ENCODE data around the gene RAD23B. TPM values are rescaled to one million over a fixed set of nuclear protein-coding genes. Genes with fewer than 3 reads are reported as not detected.
"Not testable (repeated sequence)": the region's sequence is repeated elsewhere in the genome, so short reads cannot be mapped to it uniquely, and the experiment has no call there.

RAD23B gene
- total RNA-seq, 2 experiments from 2014 or later: 149 to 158 TPM

DNA sequence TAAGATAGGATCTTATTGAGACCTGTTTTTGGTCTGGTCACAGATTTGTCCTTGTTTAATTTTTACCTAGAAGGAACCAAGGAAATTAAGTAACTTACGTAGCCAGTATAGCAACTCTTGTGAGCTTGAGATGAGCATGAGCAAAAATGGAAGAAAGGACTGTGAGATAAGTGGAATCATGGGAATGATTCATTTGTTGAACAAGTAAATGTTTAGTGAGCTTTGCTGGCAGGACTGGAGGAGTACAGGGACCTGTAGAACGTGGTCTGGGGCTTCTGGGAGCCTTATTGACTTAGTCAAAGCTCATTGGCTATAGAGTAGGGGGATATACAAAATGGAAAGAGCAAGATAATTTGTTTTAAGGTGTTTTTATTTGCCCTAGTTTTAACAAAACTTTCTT is 3.0 kb downstream of the RAD23B start:
- ChIA-PET CTCF (no interaction called here), POLR2A (no interaction called here)

DNA sequence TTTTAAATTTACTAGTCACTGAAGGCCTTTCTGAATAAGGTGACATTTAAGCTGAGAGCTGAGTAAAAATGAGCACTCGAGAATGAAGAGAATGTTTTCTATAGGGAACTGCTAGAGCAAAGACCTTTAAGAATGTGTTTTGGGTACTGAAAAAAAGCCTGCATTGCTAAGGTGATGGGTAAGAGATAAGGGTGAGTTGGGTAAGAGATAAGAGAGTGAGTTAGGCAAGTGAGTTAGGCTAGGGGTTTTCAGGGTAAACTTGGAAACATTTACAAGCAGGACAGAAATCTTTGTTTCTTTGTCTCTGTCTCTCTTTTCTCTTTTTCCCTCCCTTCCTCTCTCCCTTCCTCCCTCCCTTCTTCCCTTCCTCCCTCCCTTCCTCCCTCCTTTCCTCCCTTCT is 5.6 kb downstream of the RAD23B start:
- ChIA-PET POLR2A (no interaction called here), CTCF (no interaction called here)

DNA sequence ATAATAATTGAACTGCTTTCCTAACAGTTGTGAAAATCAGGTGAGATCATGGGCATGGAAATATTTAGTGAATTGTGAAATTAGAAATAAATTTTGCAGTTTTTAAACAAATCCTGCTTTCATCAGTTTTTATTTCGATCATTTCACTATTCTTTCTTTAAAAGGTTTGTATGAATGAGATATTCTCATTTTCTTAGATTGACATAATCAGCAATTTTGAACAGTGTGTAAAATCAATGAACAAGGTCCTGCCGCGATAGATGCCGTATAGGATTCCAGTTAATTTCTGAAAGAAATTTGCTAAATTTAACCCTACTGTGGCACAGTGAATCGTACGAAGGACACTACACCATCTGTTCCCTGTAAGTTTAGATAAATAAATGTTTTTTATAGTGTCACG is 7.5 kb downstream of the RAD23B start:
- ChIA-PET CTCF (no interaction called here), POLR2A (interaction anchor here (0.7 kb wide), 1 partner anchor 12 kb away, joined by 4 read pairs; no protein-coding TSS in a partner anchor)

DNA sequence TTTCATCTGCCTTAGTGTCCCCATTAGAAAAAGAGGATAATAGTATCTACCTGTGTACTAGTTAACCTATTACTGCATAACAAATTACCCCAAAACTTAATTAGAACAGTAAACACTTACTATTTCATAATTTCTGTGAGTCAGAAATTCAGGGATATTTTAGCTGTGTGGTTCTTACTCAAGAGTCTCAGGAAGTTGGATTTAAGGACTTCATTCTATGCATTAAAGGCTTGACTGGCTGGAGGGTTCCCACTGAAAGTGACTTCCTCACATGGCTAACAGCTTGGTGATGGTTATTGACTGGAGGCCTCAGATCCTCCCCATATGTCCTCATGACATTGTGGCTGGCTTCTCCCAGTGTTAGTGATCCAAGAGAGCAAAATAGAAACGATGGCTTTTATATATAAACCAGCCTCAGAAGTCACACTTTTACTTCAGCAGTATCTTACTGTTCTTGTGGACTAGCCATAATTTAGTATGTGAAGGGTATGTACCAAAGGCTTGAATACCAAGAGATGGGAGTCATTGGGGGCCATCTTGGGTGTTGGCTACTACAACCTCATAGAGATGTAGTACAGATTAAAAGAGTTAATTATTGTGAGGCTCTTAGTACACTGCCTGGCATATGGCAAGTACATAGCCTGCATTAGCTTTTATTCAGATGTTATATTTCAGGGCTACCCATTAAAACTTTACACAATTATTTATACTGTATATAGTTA is 9.9 kb downstream of the RAD23B start:
- CTCF ChIA-PET: no interaction called here
- POLR2A ChIA-PET: no interaction called here

DNA sequence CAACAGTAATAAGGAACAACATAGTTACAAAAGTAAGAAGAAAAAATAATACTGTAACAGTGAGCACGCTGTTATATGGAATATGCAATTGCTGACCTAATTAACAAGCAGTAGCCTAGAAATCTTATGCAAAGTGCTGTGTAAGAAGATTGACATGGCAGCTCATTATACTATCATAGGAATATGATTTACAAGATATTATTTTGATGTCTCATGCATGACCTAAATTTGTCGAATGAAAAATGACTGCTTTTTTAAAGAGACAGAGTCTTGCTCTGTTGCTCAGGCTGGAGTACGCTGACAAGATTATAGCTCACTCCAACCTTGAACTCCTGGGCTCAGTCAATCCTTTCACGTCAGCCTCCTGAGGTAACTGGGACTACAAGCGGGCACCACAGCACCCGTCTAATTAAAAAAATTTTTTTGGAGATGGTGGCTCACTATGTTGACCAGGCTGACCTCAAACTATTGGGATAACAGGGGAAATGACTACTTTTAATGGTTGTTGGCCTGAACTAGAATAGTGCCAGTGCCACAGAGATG is 10.5 kb downstream of the RAD23B start:
- ChIA-PET CTCF (no interaction called here), POLR2A (no interaction called here)

DNA sequence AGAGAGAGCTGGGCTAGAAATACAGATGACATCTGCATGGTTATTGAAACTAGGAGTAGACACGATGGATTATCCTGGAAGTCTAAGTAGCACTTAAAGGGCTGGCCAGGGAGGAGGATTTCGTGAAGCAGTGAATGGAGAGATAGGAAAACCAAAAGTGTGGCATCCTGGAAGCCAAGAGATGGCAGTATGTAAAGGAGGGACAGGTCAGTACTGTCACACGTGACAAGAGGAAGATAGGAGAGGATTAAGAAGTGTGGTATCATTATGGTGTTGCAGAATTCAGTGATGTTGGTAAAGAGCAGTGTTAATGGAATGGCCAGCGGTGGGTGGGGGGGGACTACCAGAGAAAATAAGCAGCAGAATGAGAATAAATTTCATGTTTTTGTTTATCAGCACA is 11.7 kb downstream of the RAD23B start:
- CTCF ChIA-PET: no interaction called here
- POLR2A ChIA-PET: no interaction called here

DNA sequence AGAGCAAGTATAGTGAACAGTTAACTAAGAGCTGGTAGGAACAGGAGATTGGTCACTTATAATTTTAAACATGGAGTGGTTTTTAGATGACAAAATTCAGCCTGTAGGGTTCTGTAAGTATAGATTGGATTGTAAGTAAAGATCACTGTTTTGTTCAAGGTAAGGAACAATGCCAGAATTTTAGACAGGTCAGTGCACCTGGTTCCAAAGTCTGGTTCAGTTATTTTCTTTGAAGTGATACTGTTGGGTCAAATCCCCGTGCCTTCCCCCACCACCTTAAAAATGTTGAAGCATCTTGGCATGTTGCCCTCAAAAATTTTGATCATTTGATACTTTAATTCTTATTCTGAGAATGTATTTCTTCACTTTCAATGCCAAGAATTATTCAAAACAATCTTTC is 12.9 kb downstream of the RAD23B start:
- POLR2A ChIA-PET: no interaction called here
- CTCF ChIA-PET: no interaction called here

DNA sequence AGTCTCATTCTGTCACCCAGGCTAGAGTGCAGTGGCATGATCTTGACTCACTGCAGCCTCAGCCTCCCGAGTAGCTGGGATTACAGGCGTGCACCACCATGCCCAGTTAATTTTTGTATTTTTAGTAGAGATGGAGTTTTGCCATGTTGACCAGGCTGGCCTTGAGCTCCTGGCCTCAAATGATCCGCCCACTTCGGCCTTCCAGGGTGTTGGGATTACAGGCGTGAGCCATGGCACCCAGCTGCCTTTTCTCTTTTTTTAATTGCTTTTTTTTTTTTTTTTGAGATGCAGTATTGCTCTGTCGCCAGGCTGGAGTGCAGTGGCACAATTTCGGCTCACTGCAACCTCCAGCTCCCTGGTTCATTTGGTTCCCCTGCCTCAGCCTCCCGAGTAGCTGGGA is 13.5 kb downstream of the RAD23B start:
- POLR2A ChIA-PET, CTCF ChIA-PET: not testable (repeated sequence)

DNA sequence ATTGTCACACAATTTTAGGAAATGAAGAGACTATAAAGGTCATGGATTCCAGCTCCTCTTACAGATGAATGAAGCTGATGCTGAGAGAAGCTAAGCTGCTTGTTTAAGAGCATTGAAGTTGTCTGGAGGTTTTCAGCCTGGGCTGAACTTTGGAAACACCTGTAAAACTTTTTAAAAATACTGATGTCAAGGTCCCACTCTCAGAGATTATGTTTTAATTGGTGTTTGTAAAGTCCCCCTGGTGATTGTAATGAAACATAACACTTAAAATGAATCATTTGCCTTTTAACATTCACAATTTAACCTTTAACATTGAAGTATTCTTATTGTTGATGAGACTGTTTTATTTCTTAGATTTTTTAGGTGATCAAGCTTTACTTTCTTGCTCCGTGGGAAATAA is 16.4 kb downstream of the RAD23B start:
- POLR2A ChIA-PET: no interaction called here
- CTCF ChIA-PET: no interaction called here

DNA sequence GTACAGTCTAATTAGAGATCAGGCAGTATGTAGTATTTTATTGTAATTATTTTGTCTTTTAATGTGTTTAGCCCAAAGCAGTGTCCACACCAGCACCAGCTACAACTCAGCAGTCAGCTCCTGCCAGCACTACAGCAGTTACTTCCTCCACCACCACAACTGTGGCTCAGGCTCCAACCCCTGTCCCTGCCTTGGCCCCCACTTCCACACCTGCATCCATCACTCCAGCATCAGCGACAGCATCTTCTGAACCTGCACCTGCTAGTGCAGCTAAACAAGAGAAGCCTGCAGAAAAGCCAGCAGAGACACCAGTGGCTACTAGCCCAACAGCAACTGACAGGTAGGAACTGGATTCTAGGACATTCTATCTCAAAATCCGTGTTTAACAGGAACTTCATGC is 23.2 kb downstream of the RAD23B start:
- ChIA-PET POLR2A (no interaction called here), CTCF (no interaction called here)

DNA sequence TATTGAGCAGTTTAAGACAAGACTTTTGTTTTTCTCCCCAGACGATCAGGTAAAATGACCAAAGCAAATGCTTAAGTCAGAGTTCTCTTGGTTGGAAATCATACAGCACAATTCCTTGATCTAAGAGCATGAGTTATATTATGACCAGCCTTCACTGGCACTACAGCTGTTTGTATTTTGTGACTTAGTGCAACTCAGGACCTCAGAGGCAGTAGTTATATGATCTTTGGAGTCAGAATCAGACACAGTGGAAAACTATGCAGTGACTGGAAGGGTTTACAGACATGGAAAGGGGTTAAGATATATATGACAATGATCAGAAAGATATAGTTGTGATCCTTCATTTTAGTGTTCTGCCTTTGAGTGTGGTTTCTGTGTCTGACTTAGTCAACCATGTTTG is 24.3 kb downstream of the RAD23B start:
- CTCF ChIA-PET: interaction anchor here (1.2 kb wide), 1 partner anchor 34 kb away, joined by 3 read pairs; no protein-coding TSS in a partner anchor
- POLR2A ChIA-PET: interaction anchor here (0.7 kb wide), 1 partner anchor 62 kb away, joined by 5 read pairs; no protein-coding TSS in a partner anchor

DNA sequence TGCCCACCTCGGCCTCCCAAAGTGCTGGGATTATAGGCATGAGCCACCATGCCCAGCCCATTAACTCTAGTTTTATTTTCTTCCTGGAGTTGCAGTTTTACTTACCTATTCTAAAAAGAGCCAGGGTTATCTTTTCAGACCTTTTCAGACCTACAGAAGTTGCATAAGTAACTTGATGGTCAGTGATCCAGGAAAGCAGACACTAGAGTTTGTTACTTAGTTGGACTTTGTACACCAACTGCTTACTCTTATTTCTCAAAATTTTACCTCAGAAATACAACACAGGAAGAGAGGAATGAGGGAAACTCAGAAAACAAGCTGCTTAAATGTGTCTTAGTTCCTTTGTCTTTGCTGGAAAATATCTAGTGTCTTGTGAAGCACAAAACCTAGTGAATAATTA is 25.4 kb downstream of the RAD23B start:
- ChIA-PET CTCF (interaction anchor here (0.7 to 1.2 kb wide), 2 partner anchors 8 to 32 kb away, joined by 3 read pairs; no protein-coding TSS in a partner anchor), POLR2A (no interaction called here)

DNA sequence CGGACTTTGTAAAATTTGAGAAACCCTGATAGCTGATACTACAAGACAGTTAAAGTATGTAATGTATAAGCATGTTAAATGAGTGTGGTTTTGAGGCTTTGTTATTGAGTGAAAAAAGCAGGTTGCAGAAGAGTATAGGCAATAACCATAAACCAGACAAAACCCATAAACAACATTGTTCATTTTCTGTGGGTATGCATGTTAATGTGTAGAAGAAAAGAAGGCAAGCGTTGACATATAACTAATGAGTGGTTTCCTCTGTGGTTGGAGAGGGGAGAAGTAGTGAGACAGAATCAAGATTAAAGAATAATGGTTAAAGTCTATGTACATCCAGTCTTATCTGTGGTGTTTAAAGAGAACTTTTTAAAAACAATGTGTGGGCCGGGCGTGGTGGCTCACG is 26.2 kb downstream of the RAD23B start:
- POLR2A ChIA-PET: interaction anchor here (0.7 kb wide), 1 partner anchor 24 kb away, joined by 7 read pairs; no protein-coding TSS in a partner anchor
- CTCF ChIA-PET: interaction anchor here (0.7 kb wide), 2 partner anchors 116 to 991 kb away, joined by 3 read pairs; no protein-coding TSS in a partner anchor

DNA sequence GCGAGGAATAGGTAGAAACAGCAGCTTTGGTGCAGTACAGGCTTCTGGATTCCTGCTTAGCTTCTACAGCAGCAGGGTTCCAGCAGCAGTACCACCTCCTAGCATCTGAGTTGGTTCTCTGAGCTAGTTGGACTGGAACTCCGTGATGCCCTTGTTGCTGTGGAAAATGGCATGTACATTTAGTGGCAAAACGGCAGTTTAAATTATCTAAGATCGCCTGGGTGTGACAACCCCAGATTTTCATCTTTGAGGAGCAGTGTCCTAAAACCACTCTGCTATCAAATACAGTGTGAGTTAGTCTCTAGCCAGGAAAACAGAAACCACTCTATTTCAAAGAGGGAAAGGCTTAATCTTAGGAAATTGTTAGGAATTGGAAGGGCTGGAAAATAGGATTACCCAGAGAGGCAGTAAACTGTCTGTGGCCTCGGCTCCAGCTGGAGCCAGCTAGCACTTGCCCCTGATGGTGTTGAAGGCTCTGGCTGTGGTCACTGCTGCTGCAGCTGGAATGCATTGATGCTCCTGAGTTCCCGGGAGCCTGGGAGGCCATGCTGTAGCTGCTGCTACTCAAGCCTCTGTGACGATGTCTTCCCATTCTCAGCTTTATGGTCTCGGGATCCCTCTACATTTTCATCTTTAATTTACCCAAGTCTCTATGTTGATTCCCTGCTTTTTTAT is 29.4 kb downstream of the RAD23B start:
- CTCF ChIA-PET: no interaction called here

DNA sequence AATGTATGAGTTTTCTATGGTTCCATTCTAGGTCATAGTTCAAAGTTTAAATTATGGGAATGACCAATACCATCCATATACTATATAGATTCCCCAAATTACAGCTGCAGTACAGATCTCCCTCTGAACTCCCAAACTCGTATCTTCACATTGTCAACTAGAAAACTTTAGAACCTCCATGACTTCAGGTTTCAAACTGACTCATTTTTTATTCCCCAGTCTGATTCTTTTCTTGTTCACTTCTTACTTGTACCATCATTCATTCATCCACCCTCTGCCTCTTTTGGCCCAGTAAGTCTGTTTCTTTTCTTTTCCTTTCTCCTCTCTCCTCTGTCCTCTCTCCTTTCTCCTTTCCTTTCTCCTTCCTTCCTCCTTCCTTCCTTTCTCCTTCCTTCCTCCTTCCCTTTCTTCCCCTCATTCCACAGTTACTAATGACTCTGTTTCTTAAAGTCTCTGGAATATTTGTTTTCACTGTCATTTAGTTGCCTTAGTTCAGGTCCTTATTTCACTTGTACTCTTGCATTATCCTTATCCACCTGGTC is 30.5 kb downstream of the RAD23B start:
- ChIA-PET POLR2A (no interaction called here), CTCF (no interaction called here)

More for the DNA sequence above, 29.4 kb downstream of the RAD23B start:
- POLR2A ChIA-PET: no interaction called here

DNA sequence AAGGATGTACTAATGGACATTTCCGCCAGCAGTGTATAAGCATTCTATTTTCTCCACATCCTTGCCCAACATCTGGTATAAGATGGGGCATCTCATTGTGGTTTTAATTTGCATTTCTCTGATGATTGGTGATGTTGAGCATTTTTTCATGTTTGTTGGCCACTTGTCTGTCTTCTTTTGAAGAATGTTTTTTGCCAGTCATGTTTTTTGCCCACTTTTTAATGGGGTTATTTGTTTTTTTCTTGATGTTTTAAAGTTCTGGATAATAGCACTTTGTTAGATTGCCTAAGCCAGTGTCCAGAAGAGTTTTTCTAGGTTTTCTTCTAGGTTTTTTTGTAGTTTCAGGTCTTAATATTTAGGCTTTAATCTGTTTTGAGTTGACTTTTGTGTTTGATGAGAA is 31.7 kb downstream of the RAD23B start:
- POLR2A ChIA-PET: no interaction called here

DNA sequence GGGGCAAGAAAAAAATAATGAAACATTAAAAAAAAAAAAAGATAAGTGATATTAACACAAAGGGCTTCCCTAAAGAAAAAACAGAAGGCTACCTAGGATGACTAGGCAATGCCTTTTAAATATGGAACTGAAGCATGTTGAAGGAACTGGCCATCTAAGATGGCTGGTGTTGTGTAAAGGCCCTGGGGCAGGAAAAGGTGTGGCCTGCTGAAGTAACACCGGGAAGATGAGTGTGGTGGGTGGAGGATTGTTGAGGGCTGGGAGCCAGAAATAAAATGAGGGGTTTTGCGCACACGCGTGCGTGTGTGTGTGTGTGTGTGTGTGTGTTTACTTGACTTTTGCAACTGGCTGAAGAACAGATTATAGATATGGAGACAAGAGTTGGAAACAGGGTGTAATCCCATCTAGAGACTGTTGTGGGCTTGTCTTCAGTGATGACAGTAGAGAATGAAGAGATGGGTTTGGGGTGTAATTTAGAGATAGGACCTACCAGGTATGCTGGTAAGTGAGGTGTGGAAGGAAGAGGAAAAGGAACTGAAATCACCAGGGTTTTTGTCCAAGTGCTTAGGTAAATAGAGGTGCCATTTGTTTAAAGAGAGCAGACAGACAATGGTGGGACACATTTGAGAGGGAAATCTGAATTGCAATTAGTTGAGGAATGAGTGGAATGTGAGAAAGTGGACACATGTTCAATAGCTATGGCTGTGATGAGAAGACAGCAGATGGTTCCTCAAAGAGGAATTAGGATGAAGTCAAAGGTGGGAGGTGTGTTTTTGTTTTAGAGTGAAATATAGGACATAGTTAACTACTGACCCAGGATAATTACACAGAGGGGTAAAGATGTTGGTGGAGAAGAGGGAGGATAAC is 33.9 kb downstream of the RAD23B start:
- POLR2A ChIA-PET: no interaction called here
- CTCF ChIA-PET: no interaction called here

More for the DNA sequence above, 31.7 kb downstream of the RAD23B start:
- CTCF ChIA-PET: no interaction called here

DNA sequence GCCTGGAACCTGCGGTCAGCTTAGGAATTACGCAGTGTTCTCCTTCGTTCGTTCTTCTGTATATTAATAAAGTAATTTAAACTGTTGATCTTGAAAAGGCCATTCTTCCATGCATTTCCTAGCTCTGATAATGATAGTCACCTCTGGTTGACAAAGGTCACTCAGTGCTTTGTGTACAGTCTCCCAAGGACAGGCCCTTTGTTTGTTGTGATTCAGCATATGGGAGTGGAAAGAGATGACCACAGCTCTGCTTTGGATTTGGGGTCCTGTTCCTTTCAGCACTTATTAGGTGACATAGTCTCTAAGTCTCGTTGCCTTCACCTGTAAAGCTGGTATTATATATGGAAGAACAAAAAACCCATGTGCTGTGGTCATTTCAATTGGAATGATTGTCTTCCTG is 39.6 kb downstream of the RAD23B start:
- ChIA-PET POLR2A (no interaction called here), CTCF (no interaction called here)

DNA sequence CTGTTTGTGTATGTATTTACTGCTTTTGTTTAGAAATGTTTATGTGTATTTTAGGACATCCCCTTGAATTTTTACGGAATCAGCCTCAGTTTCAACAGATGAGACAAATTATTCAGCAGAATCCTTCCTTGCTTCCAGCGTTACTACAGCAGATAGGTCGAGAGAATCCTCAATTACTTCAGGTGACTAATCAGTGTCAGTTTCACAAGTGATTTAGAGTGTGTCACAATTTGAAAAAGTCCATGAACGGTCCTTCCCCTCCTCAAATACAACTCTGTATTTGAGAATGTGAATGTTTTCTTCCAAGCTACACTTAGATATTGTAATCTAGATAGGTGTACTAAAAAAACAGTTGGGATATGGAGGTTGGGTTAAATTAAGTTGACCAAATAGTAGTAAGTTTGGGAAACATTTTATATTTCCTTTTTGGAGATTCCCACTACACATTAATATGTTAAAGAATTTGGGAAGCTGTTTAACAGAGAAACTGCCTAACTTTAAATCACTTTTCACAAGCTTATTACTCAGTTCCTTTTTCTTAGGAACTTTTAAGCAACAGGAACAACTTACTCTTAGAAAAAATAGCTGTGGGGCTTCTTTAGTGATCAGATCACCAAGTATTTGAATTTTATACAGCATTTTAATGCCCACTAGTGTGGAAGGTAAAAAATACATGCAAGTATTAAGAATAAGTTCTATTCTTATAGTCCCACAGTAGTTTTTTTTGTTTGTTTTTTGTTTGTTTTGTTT is 40.9 kb downstream of the RAD23B start:
- POLR2A ChIA-PET: no interaction called here
- CTCF ChIA-PET: interaction anchor here (0.5 kb wide), 1 partner anchor 15 kb away, joined by 3 read pairs; no protein-coding TSS in a partner anchor

Measured in activated CD8-positive, alpha-beta memory T cell treated with anti-CD3 and anti-CD28 coated beads for 36 hours (primary cell).